ELR (cell line): ENCODE data around the gene ARHGAP25.

ENCODE experiments used
- DNase-seq: peaks from one replicate; pipeline ENCODE4 v3.0.0-alpha.2; 2015; ENCODE audit warnings: low read depth

ARHGAP25 gene

DNA sequence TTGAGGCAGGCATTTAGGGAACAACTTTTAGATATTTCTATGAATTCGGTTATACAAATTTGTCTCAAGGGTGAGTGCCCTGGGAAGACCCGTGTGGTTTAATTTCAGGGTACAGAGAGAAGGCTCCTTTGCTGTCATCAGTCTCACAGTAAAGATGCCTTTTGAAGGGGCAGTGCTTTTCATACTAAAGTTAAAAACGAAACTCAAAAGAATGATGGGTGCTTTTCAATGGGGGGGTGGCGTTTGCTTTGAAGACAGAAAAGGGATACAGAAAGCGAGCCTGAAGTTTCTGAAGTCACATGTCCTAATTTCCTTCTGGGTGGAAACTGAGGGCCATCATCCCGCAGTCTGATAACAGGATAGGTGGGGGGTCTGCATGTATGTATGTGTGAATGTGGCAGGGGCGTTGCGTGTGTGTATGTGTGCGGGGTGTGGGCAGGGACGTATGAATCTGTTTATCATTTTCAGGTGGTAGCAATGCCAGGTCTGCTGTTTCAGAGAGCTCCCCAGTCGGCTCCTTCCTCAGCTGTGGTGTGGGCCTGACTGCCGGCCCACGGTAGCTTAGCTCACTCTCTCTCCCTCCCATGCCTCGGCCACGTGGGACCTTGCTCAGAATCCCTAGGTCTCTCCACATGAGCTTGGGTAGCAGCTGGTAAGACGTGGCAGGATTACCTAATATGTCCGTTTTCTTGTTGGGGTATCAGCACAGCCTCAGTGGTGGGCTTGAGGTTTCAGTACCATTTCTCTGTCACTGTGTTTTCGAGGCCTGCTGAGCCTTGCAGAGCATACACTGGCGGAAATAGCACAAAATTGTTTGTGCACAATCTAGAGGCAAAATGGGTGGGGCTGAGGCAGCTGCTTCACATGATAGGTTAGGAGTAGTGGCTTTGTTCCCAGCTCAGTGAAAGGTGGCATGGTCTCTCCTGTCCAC, 32.7 kb downstream of the ARHGAP25 start:
- DNase-seq: no peak

DNA sequence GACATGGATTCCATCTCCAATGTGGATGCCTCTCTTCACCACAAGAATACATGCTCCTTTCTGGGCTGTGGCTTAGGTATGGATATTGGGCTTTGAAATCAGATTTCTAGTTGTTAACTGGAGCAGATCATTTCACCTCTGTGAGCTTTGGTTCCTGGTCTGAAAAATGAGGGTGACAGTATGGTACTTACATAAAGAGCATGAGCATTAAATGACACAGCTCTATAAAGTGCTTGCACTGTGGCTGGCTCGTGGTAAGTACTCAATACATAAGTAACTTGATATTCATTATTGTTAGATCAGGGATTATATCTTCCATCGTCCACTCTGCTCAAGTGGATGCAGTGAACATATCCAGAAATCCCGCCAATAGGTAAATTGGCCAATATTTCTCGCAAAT, 33.4 kb downstream of the ARHGAP25 start:
- no peak for DNase-seq

DNA sequence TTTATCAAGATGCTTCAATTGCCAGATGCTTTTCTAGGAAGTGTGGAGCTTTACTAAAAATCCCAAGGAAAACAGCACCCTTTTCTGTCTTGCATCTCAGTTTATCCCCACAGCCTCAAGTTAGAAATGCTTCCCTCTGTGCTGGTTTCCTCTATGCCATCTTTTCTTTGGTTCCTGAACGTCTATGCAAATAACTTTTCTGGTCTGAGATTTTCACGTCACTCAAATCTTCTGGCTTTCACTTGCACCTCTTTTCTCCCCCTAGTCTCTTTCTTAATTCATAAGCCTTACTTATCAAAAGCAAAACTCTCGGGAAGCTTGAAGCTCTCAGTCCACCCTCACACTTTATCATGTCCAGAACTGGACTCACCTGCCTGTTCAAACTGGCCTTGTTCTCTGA, 33.9 kb downstream of the ARHGAP25 start:
- DNase-seq: no peak

DNA sequence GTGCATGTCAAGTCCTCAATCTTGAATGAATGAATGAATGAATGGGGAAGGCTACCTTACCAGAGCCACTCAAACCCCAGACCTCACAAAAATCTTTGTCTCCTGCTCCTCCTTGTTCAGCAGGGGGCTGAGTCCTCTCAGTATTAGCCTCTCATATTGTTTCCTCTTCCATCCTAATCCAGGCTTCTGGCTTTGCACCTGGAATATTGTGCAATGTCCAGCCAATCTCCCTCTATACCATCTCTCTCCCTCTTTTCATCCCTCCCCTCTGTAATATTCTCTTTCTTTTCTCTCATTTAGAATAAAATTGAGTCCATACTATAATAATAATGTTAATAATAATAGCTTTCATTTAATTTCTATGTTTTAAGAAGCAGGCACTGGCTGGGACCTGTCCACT, 34.3 kb downstream of the ARHGAP25 start:
- DNase-seq: no peak

DNA sequence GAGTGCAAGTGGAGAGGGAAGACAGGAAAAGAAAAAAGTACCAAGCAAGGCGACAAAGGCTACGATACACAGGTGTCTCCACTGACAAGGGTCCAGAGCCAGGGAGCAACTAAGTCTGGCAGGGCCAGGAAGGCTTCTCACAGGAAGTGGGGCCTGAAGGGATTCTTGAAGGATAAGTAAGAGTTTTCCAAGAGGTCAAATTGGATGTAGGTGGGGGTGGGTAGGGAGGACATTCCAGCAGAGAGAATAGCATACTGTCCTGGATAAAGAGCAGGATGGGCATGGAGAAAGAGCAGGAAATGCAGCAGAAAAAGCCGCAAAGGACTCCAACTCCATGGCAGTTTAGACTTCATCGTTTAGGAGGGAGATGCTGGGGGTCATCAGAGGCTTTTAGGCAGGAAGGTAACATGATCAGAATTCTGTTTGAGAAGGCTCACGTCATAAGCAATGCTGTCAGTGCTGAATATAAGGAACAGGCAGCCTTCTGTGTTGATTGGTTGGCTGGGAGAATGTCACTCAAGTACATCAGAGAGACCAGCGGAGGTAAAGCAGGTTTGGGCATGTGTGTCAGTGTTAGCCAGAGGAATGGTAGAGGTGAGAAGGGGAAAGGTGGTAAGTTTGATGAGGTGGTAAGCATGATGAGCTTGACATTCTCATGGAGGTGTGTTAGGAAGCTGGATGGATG, 35.1 kb downstream of the ARHGAP25 start:
- peak; percentile 50 for DNase-seq

DNA sequence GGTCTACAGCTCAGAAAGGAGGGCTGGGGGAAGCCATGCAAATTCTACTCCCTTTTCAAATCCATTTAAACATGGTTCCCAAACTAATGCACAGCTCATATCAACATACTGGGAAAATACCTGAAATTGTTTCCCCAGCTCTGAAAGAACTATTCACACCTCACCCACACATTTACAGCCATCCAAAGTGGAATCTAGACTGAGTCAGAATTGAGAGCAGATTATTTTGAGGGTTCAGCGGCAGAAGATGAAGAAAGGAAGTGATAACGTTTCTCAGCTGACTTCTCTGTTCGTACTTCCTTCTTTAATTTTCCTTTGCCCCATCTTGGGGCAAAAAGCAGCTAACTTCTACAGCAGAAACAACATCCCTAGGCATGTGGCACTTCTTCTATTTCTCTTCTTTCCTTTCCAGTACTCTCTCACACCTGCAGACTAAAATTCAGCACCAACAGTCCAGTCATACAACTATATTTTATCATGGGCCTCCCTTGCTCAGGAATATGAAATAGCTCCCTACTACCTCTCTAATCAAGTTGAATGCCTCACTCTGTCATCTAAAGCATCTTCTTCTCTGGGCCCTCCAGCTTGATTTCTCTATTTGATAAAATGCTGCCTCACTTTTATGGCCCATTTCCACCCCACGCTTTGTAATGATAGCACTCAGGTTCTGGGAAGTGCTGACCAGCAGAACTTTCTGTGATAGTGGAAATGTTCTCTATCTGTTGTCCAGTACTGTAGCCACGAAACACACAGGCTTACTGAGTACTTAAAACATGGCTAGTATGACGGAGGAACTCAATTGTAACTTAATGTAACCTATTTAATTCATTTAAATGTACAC, 35.9 kb downstream of the ARHGAP25 start:
- DNase-seq: no peak

DNA sequence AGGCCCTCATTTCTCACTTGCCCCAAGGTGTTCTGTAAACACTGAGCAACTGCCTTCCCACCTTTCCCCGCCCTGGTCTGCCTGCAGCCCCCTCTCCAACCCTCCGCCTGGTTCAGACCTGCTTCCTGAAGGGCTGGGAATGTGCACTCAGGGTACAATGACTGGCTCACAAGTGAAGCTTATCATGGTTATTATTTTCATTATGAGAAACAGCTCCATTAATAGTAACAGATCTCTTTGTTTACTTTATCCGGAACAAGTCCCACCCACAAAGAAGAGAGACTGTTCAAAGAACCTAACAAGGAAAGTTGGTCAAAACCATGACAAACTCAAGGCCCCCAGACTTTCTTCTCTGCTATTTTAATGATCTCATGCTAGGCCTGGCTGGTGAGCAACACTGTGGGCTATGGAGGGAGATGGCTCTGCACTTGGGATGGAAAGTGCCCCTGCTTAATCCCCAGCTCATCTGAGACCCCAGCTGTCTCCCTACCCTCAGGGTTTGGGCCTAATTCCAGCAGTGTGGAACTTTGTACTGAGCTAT, 36.7 kb downstream of the ARHGAP25 start:
- DNase-seq: no peak

DNA sequence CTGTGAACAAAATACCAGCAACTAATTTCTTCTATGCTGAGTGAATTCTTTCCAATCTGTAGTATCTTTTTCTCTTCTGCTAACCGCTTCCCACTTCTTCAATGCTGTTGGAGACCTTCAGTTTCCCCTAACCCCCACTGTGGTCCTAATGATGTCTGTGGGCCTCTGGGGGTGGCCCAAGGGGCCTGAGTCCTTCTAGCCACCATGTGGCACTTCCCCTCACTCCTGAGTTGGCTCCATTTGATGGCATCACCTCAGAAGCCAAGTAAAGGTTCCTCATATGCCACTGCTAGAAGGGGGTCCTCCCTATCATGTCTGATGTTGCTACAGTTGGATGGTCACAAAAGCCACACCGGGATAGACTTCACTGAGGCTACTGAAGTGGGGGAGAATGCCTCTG, 37.5 kb downstream of the ARHGAP25 start:
- DNase-seq: no peak

DNA sequence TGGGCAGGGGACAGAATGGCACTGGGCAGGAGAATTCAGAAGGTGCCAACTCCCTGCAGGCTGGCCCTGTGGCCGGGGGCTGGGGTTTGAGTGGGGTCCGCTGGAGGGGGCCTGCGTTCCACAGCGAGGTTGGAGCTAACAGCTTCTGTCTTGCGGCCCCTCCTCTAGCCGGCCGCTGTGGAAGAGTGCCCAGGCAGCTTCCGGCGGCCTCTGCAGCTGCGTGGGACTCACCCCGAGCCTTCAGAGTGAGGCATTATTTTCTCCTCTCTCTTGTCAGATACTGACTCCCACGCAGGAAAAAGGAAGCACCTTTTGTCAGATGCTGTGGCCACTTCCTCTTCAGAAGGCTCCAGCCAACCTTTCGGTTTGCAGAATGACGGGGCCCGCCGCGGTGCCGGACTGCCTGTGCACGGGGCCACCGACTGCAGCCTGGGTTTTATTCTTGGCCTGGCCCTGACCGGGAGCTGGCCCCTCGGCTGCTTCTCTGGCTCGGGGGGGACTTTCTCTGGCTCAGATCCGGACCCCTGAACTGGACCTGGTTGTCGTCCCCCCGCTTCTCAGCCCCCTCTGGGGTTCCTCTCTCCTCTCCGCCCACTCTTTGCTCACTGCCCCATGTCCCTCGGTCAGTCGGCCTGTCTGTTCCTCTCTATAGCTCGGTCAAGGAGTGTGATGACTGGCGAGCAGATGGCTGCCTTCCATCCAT, 40.1 kb downstream of the ARHGAP25 start:
- DNase-seq: no peak

DNA sequence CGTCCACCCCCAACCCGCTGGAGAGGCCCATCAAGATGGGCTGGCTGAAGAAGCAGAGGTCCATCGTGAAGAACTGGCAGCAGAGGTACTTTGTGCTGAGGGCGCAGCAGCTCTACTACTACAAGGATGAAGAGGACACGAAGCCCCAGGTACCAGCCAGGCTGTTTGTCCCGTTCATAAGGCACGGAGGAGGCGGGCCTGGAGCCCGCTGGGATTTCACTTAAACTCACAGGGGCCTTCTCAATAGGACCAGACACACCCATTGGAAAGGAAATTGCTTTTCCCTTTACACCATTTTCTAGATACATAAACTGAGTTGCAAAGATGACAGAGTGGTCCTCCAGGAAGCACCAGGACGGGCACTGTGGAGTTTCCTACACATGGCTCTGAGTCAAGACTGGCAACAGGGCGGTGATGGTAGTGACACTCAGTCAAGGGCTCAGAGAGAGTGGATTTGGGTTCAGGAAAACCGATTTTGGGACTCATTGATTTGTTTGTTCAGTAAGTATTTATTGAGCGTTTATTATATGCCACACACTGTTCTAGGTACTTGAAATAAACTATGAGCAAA, 40.7 kb downstream of the ARHGAP25 start:
- no peak for DNase-seq

DNA sequence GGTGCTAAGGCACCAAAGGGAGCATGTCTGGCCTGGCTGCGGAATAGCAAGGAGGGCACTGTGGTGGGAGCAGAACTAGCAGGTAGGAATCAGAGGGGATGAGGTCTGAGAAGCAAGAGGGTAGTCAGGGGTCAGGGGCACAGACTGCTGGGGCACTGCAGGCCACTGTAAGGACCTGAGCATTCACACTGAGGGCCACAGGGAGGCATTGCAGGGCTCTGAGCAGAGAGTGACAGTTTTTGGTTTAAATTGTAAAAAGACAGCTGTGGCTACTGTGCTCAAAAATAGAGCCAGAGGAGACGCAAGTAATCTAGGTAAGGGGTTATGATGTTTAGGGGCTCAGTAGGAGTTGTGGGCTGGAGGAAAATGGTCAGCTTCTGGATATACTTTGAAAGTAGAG, 41.5 kb downstream of the ARHGAP25 start:
- no peak for DNase-seq

DNA sequence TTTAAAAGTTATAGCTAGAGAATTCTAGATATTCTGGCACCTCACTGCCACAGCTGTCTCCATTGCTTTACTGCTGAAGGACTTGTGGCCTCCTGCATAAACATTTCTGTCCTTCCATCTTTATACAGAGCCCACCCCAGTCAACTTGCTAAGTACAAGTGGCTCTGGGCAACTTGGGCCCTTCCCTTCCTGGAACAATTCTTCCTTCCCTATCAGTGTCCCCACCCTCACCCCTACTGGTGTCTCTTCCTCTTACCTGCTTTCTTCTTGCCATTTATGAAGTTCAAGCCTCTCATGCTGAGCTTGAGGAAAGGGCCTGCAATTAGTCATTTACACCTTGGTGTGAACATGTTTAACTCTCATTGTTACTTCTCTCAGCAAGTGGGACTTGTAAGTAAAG, 45.0 kb downstream of the ARHGAP25 start:
- DNase-seq: no peak

DNA sequence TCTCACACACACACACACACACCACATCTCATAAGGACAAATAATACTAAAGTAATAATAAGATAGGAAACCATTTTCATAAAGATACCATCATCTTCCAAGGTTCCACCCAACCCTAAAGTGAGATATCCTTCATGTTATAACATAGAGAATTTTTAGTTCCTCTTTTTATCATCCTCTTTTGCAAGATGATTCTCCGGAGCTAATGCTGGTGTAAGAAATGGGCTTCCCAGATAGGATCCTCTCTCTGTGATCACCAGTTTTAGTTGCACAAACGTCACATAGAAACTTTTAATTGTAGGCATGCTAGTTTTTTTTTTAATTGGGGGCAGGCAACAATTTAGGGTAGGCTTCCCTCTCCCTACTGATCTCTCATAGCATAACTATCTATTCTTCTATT, 49.6 kb downstream of the ARHGAP25 start:
- no peak for DNase-seq

DNA sequence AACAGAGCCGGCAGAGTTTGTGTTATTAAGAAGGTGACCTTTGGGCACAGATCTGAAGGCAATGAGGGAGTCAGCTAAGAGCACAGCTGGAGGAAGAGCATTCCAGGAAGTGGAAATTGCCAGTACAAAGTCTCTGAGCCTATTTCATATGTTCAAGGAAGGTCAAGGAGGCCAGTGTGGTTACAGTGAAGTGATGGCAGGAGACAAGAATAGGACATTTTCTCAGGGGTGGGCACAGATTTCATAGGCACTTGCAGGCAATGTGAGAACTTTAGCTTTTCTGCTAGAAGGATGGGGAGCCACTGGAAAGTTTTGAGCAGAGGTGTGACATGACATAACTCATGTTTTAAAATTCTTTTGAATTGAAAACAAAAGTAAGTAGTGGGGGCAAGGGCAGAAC, 50.3 kb downstream of the ARHGAP25 start:
- DNase-seq: no peak

DNA sequence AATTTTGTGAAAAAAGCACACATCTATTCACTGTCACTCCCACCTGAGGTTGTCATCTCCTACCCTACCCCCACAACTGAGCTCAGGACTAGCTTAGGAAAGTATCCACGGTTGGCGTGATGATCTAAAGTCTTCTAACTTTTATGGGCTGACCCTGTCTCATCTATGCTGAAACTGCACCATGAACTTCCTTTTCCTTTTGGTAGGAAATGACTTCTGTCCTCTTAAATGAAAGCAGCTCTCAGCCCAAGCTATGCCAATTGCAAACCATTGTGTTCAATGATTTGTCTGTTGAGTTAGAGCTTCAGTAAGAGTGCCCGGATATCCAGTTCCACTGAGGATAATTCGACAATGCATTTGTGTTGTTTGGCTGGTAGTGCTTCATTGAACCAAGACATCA, 52.7 kb downstream of the ARHGAP25 start:
- no peak for DNase-seq

DNA sequence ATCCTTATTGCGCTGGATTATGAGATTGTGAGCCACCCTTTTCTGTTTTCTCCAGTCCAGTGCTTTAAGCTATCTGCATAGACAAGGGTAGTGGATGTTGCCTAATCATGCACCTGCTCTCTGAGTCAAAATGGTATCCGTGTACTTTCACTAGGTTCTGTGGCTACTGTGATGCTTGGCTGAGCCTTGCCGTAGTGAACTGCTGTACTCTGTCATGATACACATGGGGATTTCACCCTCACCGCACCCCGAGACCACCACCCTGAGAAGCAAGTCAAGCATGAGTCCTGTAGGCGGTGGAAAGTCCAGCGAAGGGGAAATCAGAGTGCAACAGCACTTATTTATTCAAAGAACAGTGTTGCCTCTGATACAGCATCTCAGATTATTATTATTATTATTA, 55.0 kb downstream of the ARHGAP25 start:
- DNase-seq: no peak

DNA sequence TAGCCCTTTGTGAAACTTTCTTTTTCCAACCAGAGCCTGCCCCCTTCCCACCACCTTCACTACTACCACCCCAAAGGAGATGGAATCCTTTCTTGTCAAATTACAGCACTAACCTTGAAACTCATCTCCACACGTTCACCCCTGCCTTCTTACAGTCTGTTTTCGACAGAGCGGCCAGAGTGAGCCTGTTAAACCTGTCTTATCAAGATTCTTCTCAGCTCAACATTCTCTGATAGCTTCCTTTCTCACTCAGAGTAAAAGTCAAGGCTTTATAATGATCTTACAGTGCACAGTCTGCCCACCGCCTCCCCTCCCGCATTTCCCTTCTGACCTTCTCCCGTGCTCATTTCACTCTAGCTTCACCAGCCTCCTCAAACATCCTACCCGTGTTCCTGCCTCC, 56.0 kb downstream of the ARHGAP25 start:
- no peak for DNase-seq

DNA sequence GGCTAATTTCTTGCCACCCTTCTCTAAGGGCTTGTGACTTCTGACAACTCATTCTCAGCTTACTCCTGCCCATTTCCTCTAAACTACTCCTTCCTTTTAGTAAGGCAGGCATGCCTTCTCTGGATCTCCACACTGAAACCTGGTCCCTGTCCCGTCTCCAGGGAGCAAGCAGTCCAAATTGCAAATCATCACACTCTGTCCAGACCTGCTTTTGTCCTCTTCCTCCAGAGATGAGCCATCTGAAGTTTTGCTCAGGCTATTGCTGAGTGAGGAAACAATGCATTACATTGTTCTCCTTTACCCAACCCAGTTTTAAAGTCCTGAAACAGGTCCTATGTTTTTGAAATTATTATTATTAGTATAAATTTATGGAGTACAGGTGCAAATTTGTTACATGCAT, 57.3 kb downstream of the ARHGAP25 start:
- no peak for DNase-seq

DNA sequence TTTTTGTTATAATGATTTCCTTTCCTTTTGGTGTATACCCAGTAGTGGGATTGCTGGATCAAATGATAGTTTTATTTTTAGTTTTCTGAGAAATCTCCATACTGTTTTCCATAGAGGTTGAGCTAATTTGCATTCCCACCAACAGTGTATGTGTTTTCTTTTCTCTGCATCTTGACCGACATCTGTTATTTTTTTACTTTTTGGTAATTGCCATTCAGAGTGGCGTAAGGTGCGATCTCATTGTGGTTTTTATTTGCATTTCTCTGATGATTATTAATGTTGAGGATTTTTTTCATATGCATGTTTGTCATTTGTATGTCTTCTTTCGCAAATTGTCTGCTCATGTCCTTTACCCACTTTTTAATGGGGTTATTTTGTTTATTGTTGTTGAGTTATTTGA, 58.1 kb downstream of the ARHGAP25 start:
- DNase-seq: no peak

DNA sequence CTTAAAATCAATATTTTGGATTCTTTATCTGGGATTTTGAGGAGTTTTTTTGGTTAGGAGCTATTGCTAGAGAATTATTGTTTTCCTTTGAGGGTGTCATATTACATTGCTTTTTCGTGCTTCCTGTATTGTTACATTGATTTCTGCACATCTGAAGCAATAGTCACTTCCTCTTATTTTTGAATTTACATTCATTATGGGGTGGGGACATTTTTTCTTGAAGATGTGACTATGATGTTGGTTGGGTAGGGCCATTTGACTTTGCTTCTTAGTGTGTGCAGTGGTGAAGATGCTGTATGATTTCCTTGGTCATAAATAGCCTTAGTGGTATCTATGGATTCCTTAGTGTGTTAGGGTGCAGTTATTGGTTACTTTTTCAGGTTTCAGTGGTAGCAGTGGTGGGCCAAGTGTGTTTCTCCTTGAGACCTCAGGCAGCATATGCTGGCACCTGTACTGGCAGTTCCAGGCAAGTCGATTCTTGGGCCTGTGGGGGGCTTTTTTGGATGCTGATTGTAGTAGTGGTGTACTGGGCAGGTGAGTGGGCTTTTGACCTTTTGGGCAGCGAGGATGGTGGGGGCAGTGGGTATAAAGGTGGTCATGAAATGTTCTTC, 61.8 kb downstream of the ARHGAP25 start:
- DNase-seq: peak; percentile 62

DNA sequence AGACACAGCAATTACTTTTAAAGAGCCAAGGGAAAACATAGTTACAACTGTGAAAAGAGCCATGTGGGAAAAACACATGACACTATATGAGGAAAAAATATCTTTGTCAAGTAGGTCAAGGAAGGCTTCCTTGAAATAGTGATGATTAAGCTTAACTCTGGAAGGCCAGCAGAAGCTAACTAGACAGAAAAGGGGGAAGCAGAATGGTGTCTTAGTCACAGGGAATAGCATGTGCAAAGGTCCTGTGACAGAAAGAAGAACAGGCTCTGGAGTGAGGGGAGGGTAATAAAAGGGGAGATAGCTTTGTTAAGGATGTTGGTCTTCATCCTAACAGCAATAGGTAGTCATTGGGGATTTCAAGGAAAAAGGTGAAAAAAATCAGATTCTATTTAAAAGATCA, 64.0 kb downstream of the ARHGAP25 start:
- no peak for DNase-seq
